WERI-Rb-1 (cell line): ENCODE data around the gene SETBP1.

Experiments
- DNase-seq: peaks from one replicate; pipeline ENCODE4 v3.0.0-alpha.2; 2020
- H3K27ac ChIP-seq: fragments of 250-450 bp; sonication (Bioruptor Pico); 2 replicates; pipeline ENCODE4 v1.5.1; 2020; ENCODE audit warnings: mild to moderate bottlenecking, moderate library complexity
- H3K27me3 ChIP-seq: fragments of 250-450 bp; sonication (Bioruptor Pico); 2 replicates; pipeline ENCODE4 v1.5.1; 2021; ENCODE audit warnings: mild to moderate bottlenecking, low read depth, moderate library complexity; ENCODE audit not compliant: insufficient read depth, severe bottlenecking
- H3K36me3 ChIP-seq: fragments of 250-450 bp; sonication (Bioruptor Pico); 2 replicates; pipeline ENCODE4 v1.5.1; 2020; ENCODE audit warnings: mild to moderate bottlenecking, moderate library complexity
- H3K4me3 ChIP-seq: 2 replicates; pipeline ENCODE4 v1.5.1; 2011; ENCODE audit warnings: low read depth, mild to moderate bottlenecking, control low read depth, low read length
- H3K9me3 ChIP-seq: fragments of 250-450 bp; sonication (Bioruptor Pico); 2 replicates; pipeline ENCODE4 v1.5.1; 2021; ENCODE audit warnings: mild to moderate bottlenecking, moderate library complexity; ENCODE audit not compliant: severe bottlenecking
- TF ChIP-seq, protein P1 (sequence below): IDR thresholded peaks from 2 replicates; pipeline ENCODE4 v1.5.1; 2011; ENCODE audit warnings: low read depth, mild to moderate bottlenecking, control low read depth, inconsistent platforms, low read length

Gene SETBP1

GRCh38 chr18:44709307-44710126 lies 28.8 kb downstream of the SETBP1 start:
- DNase-seq: no peak
- Histone ChIP-seq H3K4me3 (no peak overlapping the region), H3K36me3 (no peaks in the 10 kb centered on the region), H3K27me3 (no peaks in the 10 kb centered on the region), H3K27ac (no peak overlapping the region), H3K9me3 (no peaks in the 10 kb centered on the region)
- TF ChIP-seq, protein P1, sequence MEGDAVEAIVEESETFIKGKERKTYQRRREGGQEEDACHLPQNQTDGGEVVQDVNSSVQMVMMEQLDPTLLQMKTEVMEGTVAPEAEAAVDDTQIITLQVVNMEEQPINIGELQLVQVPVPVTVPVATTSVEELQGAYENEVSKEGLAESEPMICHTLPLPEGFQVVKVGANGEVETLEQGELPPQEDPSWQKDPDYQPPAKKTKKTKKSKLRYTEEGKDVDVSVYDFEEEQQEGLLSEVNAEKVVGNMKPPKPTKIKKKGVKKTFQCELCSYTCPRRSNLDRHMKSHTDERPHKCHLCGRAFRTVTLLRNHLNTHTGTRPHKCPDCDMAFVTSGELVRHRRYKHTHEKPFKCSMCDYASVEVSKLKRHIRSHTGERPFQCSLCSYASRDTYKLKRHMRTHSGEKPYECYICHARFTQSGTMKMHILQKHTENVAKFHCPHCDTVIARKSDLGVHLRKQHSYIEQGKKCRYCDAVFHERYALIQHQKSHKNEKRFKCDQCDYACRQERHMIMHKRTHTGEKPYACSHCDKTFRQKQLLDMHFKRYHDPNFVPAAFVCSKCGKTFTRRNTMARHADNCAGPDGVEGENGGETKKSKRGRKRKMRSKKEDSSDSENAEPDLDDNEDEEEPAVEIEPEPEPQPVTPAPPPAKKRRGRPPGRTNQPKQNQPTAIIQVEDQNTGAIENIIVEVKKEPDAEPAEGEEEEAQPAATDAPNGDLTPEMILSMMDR: no peak

- Histone ChIP-seq H3K27ac (no peak overlapping the region), H3K4me3 (no peak overlapping the region), H3K36me3 (no peaks in the 10 kb centered on the region), H3K9me3 (no peaks in the 10 kb centered on the region), H3K27me3 (no peaks in the 10 kb centered on the region)
- DNase-seq: no peak
- TF ChIP-seq, protein P1: no peak
Measured at GRCh38 chr18:44710931-44711330, 30.2 kb downstream of the SETBP1 start.

DNA sequence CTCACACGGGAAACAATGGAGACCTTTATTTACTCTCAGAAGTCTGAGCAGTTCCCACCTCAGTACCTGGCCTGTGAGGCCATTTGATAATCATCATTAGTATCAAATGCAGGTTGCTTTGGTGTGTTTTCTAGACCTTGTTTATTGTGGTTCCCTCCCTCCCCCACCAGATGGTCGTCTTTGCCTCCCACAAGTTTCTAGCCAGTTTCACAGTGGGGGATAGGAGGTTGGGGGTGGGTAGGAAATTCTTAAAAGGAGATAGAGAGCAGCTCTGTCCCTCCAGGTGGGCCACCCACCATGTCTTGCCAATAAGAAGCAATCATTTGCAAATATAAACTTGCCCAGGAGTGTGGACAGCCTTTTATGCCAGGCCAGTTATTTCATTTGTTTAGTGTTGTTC lies 31.3 kb downstream of the SETBP1 start:
- Histone ChIP-seq H3K4me3 (no peak overlapping the region), H3K9me3 (no peaks in the 10 kb centered on the region), H3K27me3 (no peaks in the 10 kb centered on the region), H3K36me3 (no peaks in the 10 kb centered on the region), H3K27ac (no peak overlapping the region)
- no peak for DNase-seq
- TF ChIP-seq, protein P1: no peak

- Histone ChIP-seq H3K27me3 (no peaks in the 10 kb centered on the region), H3K9me3 (no peaks in the 10 kb centered on the region), H3K36me3 (no peaks in the 10 kb centered on the region), H3K27ac (no peak overlapping the region), H3K4me3 (no peak overlapping the region)
- TF ChIP-seq, protein P1: no peak
- DNase-seq: no peak
Measured at GRCh38 chr18:44713435-44713834, 32.7 kb downstream of the SETBP1 start.

DNA sequence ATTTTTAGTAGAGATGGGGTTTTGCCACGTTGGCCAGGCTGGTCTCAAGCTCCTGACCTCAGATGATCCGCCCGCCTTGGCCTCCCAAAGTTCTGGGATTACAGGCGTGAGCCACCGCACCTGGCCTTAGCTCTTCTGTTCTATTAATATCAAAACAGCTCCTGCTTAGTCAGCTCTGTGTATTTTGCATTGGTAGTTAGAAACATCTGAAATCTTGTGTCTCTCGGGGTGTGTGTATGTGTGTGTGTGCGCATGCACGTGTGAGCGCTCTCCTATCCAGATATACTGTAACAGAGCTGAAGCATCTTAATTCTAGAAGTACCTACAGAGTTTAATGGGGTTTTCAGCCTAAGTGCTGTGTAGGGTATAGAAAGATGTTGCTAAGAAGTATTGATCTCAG lies 33.7 kb downstream of the SETBP1 start:
- H3K9me3 ChIP-seq: no peaks in the 10 kb centered on the region
- no peak overlapping the region for H3K4me3 ChIP-seq
- H3K27me3 ChIP-seq: no peaks in the 10 kb centered on the region
- no peaks in the 10 kb centered on the region for H3K36me3 ChIP-seq
- no peak overlapping the region for H3K27ac ChIP-seq
- DNase-seq: no peak
- TF ChIP-seq, protein P1: no peak

DNA sequence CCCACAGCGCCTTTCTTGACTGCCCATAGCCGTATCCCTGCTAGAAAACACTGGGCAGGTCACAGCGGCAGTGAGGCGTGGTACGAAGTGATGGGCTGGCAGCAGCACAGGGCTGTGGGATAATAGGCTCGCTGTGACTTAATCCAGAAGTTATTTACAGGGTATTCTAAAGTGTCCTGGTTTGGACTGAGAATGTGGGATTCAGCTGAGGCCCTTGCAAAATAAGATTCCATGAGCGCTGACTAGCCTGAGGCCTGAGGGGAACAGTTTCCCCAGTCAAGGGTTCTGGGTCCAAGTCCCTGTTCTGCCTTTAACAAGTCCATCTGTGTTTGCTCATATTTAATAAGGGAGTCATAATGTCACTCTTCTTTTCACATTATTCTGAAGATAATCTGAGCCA lies 34.6 kb downstream of the SETBP1 start:
- Histone ChIP-seq H3K27ac (no peak overlapping the region), H3K9me3 (no peaks in the 10 kb centered on the region), H3K36me3 (no peaks in the 10 kb centered on the region), H3K4me3 (no peak overlapping the region), H3K27me3 (no peaks in the 10 kb centered on the region)
- DNase-seq: no peak
- TF ChIP-seq, protein P1: no peak
